HL-60 (cell line): Measurements from ENCODE around the gene MLN.

Source experiments
- DNase-seq, 2 experiments: peaks; one replicate each; pipeline ENCODE4 v3.0.0-alpha.2; 2010 to 2020; ENCODE audit warnings: low read depth in 1 of 2, low spot score in 1 of 2
- H3K27ac ChIP-seq: fragments of 250-450 bp; sonication (Bioruptor Pico); replicated peaks from 2 replicates; pipeline ENCODE4 v1.5.1; 2020; ENCODE audit warnings: mild to moderate bottlenecking, moderate library complexity
- H3K27me3 ChIP-seq: fragments of 250-450 bp; sonication (Bioruptor Pico); 2 replicates; pipeline ENCODE4 v1.5.1; 2021; ENCODE audit warnings: mild to moderate bottlenecking, moderate library complexity; ENCODE audit not compliant: insufficient read depth, poor library complexity, severe bottlenecking
- H3K4me3 ChIP-seq: replicated peaks from 2 replicates; pipeline ENCODE4 v1.5.1; 2011; ENCODE audit warnings: mild to moderate bottlenecking, control low read depth, low read length; ENCODE audit not compliant: insufficient read depth
- GABPA ChIP-seq: IDR thresholded peaks from 2 replicates; pipeline ENCODE4 v1.6.1; 2012; ENCODE audit warnings: low read depth
- POLR2AphosphoS5 ChIP-seq: IDR thresholded peaks from 2 replicates; pipeline ENCODE4 v1.6.1; 2012; ENCODE audit warnings: low read depth
- REST ChIP-seq: IDR thresholded peaks from 2 replicates; pipeline ENCODE4 v1.6.1; 2012; ENCODE audit warnings: low read depth; ENCODE audit not compliant: insufficient replicate concordance
- SPI1 ChIP-seq: IDR thresholded peaks from 2 replicates; pipeline ENCODE4 v1.6.1; 2012; ENCODE audit warnings: low read depth, mild to moderate bottlenecking, borderline replicate concordance
- TF ChIP-seq, protein P1 (sequence below): IDR thresholded peaks from one replicate; pipeline ENCODE4 v1.5.1; 2011; ENCODE audit warnings: low read length, control low read depth, inconsistent platforms; ENCODE audit not compliant: insufficient read depth

Gene MLN

GRCh38 chr6:33847078-33847477, 43.3 kb upstream of the MLN start:
- DNase-seq, result no peak

DNA sequence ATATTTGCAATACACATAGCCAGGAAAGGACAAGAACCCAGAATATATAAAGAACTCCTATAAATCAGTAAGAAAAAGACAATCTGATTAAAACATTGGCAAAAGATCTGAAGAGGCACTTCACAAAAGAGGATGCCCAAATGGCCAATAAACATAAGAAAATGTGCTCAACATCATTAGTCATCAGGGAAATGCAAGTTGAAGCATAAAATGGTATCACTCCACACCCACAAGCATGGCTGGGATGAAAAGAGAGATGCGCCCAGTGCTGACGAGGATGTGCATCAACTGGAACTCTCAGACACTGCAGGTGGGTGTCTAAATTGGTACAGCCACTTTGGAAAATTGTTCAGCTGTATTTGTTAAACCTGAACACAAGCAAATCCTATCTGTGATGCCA, 42.4 kb upstream of the MLN start:
- no peak for DNase-seq
- H3K4me3 ChIP-seq, result no peak overlapping the region
- H3K27ac ChIP-seq, result no peak overlapping the region
- peaks cover under 1% of the 10 kb centered on the region for H3K27me3 ChIP-seq
- no peak for TF ChIP-seq GABPA
- TF ChIP-seq REST, result no peak
- no peak for TF ChIP-seq SPI1

More at GRCh38 chr6:33847078-33847477, 43.3 kb upstream of the MLN start:
- no peak overlapping the region for H3K27ac ChIP-seq
- TF ChIP-seq GABPA, result no peak
- TF ChIP-seq, protein P1, sequence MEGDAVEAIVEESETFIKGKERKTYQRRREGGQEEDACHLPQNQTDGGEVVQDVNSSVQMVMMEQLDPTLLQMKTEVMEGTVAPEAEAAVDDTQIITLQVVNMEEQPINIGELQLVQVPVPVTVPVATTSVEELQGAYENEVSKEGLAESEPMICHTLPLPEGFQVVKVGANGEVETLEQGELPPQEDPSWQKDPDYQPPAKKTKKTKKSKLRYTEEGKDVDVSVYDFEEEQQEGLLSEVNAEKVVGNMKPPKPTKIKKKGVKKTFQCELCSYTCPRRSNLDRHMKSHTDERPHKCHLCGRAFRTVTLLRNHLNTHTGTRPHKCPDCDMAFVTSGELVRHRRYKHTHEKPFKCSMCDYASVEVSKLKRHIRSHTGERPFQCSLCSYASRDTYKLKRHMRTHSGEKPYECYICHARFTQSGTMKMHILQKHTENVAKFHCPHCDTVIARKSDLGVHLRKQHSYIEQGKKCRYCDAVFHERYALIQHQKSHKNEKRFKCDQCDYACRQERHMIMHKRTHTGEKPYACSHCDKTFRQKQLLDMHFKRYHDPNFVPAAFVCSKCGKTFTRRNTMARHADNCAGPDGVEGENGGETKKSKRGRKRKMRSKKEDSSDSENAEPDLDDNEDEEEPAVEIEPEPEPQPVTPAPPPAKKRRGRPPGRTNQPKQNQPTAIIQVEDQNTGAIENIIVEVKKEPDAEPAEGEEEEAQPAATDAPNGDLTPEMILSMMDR, result no peak
- no peak for TF ChIP-seq SPI1
- TF ChIP-seq REST, result no peak
- no peak for TF ChIP-seq POLR2AphosphoS5
- H3K27me3 ChIP-seq, result peaks cover 6% of the 10 kb centered on the region
- H3K4me3 ChIP-seq, result no peak overlapping the region

DNA sequence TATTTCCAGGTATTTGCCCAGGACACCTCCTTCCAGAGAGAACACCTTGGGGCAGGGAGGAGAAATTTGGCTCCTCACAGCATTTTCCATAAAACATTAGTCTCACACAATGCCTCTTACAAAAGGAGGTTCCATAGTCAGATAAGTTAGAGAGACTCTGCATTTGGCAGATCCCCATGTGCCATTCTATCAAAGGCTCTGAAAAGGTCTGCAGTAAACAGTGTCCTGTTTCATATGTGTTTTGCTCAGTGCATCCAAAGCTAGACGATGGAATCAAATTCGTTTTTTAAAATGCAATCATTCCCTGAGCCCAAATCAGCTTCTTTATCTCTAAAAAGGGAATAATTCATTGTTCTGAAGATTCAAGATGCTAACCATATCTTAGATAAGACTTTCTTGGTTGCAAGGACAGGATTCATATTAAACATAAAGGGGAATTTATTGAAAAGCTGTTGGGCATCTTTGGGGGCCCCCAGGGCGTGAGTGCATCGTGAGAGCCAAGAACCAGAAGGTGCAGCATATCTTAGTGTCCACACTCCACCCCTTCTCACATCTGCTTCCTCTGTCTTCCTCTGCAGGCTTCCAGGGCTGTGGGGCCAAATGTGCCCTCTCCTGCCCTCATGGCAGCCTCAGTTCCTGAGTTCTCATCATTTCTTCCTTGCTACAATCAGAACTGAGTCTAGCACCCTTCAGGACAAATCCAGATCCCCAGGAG, 41.4 kb upstream of the MLN start:
- H3K27ac ChIP-seq, result no peak overlapping the region
- TF ChIP-seq SPI1, result no peak
- no peak for TF ChIP-seq POLR2AphosphoS5
- TF ChIP-seq GABPA, result no peak
- TF ChIP-seq REST, result no peak
- TF ChIP-seq, protein P1, result no peak
- no peak overlapping the region for H3K4me3 ChIP-seq
- H3K27me3 ChIP-seq, result no peaks in the 10 kb centered on the region
- no peak for DNase-seq
